HG02678 (cell line): ENCODE results near the gene ATPAF1.
A peak's percentile ranks its signal among the peaks of the same experiment; 100 is the strongest.
"Not testable (repeated sequence)": the region's sequence is repeated elsewhere in the genome, so short reads cannot be mapped to it uniquely, and the experiment has no call there.

ENCODE experiments used
- ATAC-seq: cut with Tn5 transposase; IDR thresholded peaks from one replicate; pipeline ENCODE4 v1.9.1; 2021; ENCODE audit warnings: mild to moderate bottlenecking, moderate library complexity; ENCODE audit not compliant: unreplicated experiment

Gene ATPAF1

DNA sequence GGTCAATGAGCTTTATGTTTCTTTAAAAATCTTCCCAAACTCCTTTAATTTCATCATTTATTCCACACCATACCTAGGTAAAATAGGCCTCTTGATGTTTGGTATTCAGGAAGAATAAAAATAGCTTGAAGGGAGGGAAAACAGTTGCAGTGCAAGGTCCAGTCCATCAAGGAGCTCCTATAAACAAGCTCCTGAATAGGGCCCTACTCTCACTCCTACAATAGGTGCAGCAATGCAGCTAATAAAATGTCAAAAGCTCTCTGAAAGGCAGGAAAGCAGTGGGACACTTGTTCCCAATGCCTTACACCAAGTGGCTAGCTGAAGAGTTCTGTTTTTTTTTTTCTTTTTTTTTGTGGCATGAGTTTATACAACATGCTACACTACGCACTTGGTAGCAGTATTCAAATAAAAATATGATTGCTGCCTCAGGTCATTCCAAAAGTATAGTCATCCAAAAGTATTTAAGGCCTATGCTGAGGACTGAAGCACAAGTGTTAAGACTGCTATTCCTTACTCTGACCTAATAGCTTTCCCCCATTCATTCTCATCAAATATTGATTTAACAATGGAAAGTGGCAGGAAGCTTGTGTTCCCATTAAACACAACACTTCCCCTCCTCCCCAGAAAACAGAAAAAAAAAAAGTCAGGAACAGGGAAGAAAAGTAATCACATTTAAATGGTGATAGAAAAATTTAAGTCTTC, 13.3 kb upstream of the ATPAF1 start:
- no peak for ATAC-seq

- no peak for ATAC-seq
Observed at GRCh38 chr1:46679789-46680573, 11.8 kb upstream of the ATPAF1 start.

GRCh38 chr1:46677339-46677738, 9.2 kb upstream of the ATPAF1 start:
- no peak for ATAC-seq

- ATAC-seq: no peak
Observed at GRCh38 chr1:46676531-46676930, 8.4 kb upstream of the ATPAF1 start.

DNA sequence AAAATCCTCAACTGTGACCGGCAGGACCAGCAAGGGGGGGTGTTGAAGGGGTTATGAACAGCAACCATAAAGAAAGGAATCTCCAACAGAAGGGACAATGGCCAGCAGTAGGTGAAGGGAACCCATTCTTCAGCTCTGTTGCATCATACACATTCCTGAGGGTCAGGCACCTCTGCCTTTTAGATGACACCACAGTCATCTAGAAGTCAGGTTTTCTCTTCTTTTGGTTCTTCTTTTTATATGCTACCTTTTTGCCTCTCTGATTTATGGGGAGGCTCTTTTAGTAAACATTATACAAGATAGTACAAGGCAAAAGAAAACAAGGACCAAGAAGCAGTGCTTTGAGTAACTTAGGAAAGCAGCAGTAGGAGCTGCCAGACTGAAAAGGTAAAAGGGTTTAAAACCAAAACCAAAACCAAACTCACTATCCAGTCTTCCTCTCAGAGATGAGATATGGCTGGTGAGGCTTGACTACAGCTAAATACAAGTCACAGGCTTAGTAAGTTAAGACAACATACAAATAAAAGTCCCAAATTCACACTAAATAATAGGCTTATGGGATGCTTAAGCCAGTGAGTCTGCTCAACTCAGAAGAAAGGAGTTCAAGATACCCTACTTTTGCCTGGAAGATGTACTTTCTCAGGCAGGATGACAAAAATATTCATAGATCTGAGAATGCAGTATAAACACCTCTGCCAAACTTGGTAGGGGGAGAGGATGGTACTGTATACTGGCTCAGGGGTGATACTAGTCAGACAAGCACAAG, 7.6 kb upstream of the ATPAF1 start:
- ATAC-seq: peak; percentile 80

GRCh38 chr1:46673749-46674182, 5.6 kb upstream of the ATPAF1 start:
- no peak for ATAC-seq

GRCh38 chr1:46672696-46673095, 4.5 kb upstream of the ATPAF1 start:
- ATAC-seq: no peak

- ATAC-seq: no peak
Observed at GRCh38 chr1:46671554-46671953, 3.4 kb upstream of the ATPAF1 start, which contains the start of gene TEX38. Gene TEX38, plus strand, starts transcription at chr1:46671854. Its CDS starts 81 bp downstream, at chr1:46671935.

DNA sequence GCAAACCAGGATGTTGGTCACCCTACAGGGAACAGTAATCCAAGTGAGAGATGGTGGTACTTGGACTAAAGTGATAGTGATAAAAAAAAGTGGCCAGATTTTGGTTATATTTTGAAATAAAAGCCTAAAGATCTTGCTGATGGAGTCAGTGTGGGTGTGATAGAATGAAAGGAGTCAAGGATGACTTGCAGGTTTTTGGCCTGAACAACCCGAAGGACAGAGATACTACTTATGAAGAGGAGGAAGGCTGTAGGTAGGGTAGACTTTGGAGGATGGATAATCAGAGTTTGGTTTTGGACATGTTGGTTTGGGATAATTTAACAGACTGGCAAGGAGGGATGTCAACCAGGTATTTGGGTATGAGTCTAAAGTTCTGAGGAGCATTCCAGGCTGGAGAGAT, 2.0 kb upstream of the ATPAF1 start:
- ATAC-seq: no peak

DNA sequence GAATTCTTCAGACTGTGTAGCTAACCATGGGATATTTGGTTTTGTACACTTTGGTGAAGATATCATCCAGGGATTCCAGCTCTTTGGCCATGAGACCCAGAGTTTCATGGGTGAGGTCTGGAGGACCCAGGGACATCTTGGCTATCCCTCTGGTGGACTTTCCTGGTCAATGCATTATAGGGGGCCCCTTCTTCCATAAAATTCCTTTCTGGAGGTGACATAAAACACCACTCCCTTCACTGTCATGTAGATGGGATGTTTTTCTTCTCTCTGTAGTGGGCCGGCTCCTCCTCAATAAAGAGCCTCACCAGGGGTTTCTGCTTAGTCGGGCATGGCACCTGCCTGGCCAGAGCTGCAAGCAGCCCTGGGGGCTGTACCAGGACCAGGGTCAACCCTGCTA, 2.2 kb downstream of the ATPAF1 start:
- no peak for ATAC-seq

DNA sequence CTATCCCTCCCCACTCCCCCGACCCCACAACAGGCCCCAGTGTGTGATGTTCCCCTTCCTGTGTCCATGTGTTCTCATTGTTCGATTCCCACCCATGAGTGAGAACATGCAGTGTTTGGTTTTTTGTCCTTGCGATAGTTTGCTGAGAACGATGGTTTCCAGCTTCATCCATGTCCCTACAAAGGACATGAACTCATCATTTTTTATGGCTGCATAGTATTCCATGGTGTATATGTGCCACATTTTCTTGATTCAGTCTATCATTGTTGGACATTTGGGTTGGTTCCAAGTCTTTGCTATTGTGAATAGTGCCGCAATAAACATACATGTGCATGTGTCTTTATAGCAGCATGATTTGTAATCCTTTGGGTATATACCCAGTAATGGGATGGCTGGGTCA, 5.2 kb downstream of the ATPAF1 start:
- ATAC-seq: not testable (repeated sequence)

DNA sequence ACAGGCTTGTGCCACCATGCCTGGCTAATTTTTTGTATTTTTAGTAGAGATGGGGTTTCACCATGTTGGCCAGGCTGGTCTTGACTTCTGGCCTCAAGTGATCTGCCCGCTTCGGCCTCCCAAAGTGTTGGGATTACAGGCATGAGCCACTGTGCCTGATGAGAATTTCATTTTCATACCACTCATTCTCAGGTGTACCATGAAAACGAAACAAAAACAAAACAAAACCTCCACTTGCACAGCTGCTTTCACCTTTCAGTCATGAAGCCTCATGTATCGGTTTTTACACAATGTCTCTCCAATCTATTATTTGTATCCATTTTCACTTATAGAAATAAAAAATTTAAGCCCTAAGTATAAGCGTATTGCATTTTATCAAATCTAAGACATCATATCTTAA, 8.0 kb downstream of the ATPAF1 start:
- ATAC-seq: peak; percentile 70

DNA sequence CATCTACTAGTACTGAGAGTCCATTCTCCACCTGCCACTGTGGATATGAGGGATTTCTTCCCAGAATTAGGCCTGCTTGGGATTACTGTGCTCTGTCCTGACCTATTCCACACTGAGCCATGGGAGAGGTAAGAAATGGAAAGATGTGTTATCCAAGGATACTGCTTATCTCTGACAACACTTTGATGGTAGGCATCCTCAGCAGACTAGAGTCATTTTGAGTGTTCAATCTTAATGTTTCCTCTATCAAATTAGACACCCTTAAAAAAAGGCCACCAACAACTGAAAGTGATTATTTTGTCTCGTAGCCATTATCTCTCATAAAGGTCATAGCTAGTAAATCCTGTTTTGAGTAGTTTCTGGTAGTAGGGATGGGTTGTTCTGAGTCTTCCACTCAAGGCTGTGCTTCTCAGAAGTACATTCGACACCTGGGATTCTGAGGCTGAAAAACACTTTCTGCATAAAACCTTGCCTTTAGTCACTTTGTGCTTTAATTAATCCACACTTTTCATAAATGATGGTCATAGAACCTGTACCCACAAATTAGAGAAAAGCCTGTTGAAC, 8.8 kb downstream of the ATPAF1 start:
- ATAC-seq: no peak

DNA sequence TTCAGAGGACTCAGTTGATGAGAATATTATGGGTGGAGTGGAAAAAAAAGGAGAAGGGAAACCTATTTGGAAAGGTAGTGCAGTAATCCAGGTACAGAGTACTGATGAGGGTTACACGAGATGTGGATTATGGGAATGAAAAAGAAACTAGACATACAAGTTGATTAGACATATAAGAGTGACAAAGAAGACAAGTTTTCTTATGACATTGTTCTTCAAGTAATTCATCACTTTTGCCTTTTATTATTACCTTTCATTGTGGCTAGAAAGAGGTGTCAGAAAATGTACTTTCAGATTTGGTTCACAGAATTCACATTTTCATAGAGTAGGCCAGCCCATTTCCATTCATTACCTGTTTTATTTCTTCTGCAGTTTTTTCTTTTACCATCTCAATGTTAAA, 10.4 kb downstream of the ATPAF1 start:
- ATAC-seq: no peak

- no peak for ATAC-seq
Observed at GRCh38 chr1:46656643-46657042, 11.5 kb downstream of the ATPAF1 start.

- no peak for ATAC-seq
Observed at GRCh38 chr1:46655848-46656247, 12.3 kb downstream of the ATPAF1 start.

DNA sequence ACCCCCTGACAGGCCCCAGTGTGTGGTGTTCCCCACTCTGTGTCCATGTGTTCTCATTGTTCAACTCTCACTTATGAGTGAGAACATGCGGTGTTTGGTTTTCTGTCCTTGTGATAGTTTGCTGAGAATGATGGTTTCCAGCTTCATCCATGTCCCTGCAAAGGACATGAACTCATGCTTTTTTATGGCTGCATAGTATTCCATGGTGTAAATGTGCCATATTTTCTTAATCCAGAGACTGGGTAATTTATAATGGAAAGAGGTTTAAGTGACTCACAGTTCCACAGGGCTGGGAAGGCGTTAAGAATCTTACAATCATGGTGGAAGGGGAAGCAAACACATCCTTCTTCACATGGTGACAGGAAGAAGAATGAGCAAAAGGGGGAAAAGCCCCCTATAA, 13.5 kb downstream of the ATPAF1 start:
- ATAC-seq: not testable (repeated sequence)

DNA sequence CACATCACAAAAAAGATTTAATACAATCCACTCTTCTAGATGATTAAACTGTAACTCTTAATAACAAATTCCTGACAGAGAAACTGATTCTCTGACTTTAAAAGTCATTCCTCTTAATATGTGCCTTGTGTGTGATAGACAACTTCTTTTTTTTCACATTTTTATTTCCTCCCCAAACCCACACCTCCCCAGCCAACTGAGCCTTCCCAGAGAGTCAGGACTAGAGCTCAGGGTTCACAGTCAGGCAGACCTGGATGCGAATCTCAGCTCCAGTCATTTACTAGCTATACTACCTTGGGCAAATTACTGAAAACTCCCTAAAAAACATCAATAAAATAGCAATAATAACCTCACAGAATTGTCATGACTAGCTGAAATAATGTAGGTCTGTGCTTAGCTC, 14.2 kb downstream of the ATPAF1 start:
- no peak for ATAC-seq

GRCh38 chr1:46653405-46653958, 14.7 kb downstream of the ATPAF1 start:
- ATAC-seq: no peak

DNA sequence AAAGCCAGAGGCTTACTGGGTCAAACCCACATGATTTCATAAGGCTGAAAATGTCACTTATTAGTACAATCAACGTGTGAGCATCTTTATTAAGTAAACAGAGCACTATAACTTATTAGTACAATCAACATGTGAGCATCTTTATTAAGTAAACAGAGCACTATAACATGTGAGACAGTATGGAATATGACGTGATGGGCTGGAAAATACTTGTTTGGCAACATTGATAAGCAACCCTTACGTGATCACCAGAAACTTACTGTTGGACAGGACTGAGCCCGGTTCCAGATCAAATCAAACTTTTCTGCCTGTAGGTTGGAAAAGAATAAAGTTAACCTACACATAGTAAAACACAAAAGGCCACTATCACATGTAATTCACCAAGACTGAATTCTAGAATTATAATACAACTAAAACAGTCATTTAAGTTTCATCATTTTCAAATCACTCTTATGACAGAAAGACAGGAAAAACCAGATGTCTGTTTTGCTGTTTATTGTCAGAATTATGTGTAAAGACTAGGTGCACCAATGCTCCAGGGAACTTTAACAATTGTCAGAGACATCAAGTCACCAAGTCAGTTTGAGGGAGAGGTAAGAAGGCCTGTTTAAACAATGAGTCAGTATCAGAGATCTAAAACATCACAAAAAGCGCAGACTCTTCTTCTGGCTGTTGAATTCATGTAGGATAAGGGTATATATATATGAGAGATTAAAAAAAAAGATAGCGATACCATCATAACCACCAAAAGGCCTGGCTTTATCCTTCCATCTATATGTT, 15.7 kb downstream of the ATPAF1 start:
- ATAC-seq: no peak
